GM13976 (cell line): ENCODE data around the gene LPP.

Source experiments
- DNase-seq: peaks from one replicate; pipeline ENCODE4 v3.0.0; 2012; ENCODE audit warnings: low spot score
- CTCF ChIP-seq: IDR thresholded peaks from 2 replicates; pipeline ENCODE4 v1.5.1; 2012; ENCODE audit warnings: borderline replicate concordance, mild to moderate bottlenecking; ENCODE audit not compliant: insufficient read depth; ENCODE audit errors: extremely low read depth, missing control alignments, control extremely low read depth
- in situ Hi-C: fragments of 300-500 bp; cut with MboI; formaldehyde crosslinking; loops from one replicate; pipeline ENCODE4 v1.12.0; 2022; ENCODE audit warnings: low sequenced_read_pairs, mixed read lengths, inconsistent platforms; ENCODE audit not compliant: unreplicated experiment

LPP gene

GRCh38 chr3:188279502-188280335 is 125.8 kb downstream of the LPP start:
- TF ChIP-seq CTCF = no peak
- in situ Hi-C loops = no loop called here
- DNase-seq = no peak

GRCh38 chr3:188280627-188281026 is 126.7 kb downstream of the LPP start:
- no peak for DNase-seq
- in situ Hi-C loops = no loop called here
- no peak for TF ChIP-seq CTCF

GRCh38 chr3:188282871-188283270 is 128.9 kb downstream of the LPP start:
- in situ Hi-C loops = no loop called here
- TF ChIP-seq CTCF = no peak
- DNase-seq = no peak

- no peak for DNase-seq
- no peak for TF ChIP-seq CTCF
Measured at GRCh38 chr3:188283347-188283746, 129.4 kb downstream of the LPP start.

GRCh38 chr3:188284455-188285212 is 130.7 kb downstream of the LPP start:
- no peak for TF ChIP-seq CTCF
- in situ Hi-C loops = no loop called here
- no peak for DNase-seq

More at GRCh38 chr3:188283347-188283746, 129.4 kb downstream of the LPP start:
- in situ Hi-C loops = no loop called here

- no peak for TF ChIP-seq CTCF
- DNase-seq = no peak
- in situ Hi-C loops = no loop called here
Measured at GRCh38 chr3:188286087-188286513, 132.1 kb downstream of the LPP start.
